ENCODE measurements around the gene MACROH2A1. TPM values are rescaled to one million over a fixed set of nuclear protein-coding genes. Genes with fewer than 3 reads are reported as not detected.

MACROH2A1 gene
- polyA plus RNA-seq, 3 donors from 2014 or later: 162 to 195 (median 168) TPM

GRCh38 chr5:135440916-135441315 is 41.9 kb upstream of the MACROH2A1 start:
- H3K27ac Mint-ChIP-seq: no peak overlapping the region
- no peaks in the 10 kb centered on the region for H3K9me3 Mint-ChIP-seq
- no peak overlapping the region for H3K4me3 Mint-ChIP-seq
- peaks cover 10 to 13% of the 10 kb centered on the region in 2 donors for H3K4me1 Mint-ChIP-seq
- H3K36me3 Mint-ChIP-seq: no peaks in the 10 kb centered on the region
- peaks cover 4 to 7% (median 5%) of the 10 kb centered on the region in 3 donors for H3K27me3 Mint-ChIP-seq (ENCODE audit: low read depth in 3 of 3)
- no peak for DNase-seq

GRCh38 chr5:135439231-135440205 is 40.5 kb upstream of the MACROH2A1 start:
- Mint-ChIP-seq H3K9me3 (no peaks in the 10 kb centered on the region), H3K36me3 (no peaks in the 10 kb centered on the region), H3K4me3 (no peak overlapping the region), H3K27me3 (ENCODE audit: low read depth in 3 of 3) (peaks cover 5 to 7% (median 6%) of the 10 kb centered on the region in 3 donors), H3K27ac (no peak overlapping the region), H3K4me1 (peaks cover 6 to 8% of the 10 kb centered on the region in 2 donors)
- DNase-seq: no peak

- H3K4me3 Mint-ChIP-seq: no peak overlapping the region
- H3K36me3 Mint-ChIP-seq: no peaks in the 10 kb centered on the region
- DNase-seq: no peak
- no peaks in the 10 kb centered on the region for H3K9me3 Mint-ChIP-seq
- peaks cover 4 to 7% (median 6%) of the 10 kb centered on the region in 3 donors for H3K27me3 Mint-ChIP-seq (ENCODE audit: low read depth in 3 of 3)
- H3K4me1 Mint-ChIP-seq: no peaks in the 10 kb centered on the region
- H3K27ac Mint-ChIP-seq: no peak overlapping the region
Observed at GRCh38 chr5:135438636-135439221, 39.7 kb upstream of the MACROH2A1 start.

- Mint-ChIP-seq H3K27ac (no peak overlapping the region), H3K36me3 (no peaks in the 10 kb centered on the region), H3K4me1 (no peaks in the 10 kb centered on the region), H3K27me3 (ENCODE audit: low read depth in 3 of 3) (peaks cover 2 to 9% (median 6%) of the 10 kb centered on the region in 3 donors), H3K9me3 (no peaks in the 10 kb centered on the region), H3K4me3 (no peak overlapping the region)
- no peak for DNase-seq
Observed at GRCh38 chr5:135437796-135438560, 38.9 kb upstream of the MACROH2A1 start.

- H3K4me3 Mint-ChIP-seq: no peak overlapping the region
- H3K9me3 Mint-ChIP-seq: no peaks in the 10 kb centered on the region
- DNase-seq: no peak
- H3K4me1 Mint-ChIP-seq: no peaks in the 10 kb centered on the region
- H3K36me3 Mint-ChIP-seq: no peaks in the 10 kb centered on the region
- H3K27me3 Mint-ChIP-seq (ENCODE audit: low read depth in 3 of 3): peaks cover 2 to 9% (median 6%) of the 10 kb centered on the region in 3 donors
- H3K27ac Mint-ChIP-seq: no peak overlapping the region
Observed at GRCh38 chr5:135437422-135437795, 38.4 kb upstream of the MACROH2A1 start.

GRCh38 chr5:135436951-135437418 is 38.0 kb upstream of the MACROH2A1 start:
- Mint-ChIP-seq H3K36me3 (no peaks in the 10 kb centered on the region), H3K4me3 (no peak overlapping the region), H3K9me3 (no peaks in the 10 kb centered on the region), H3K27me3 (ENCODE audit: low read depth in 3 of 3) (peaks cover 2 to 9% (median 6%) of the 10 kb centered on the region in 3 donors), H3K27ac (no peak overlapping the region), H3K4me1 (no peaks in the 10 kb centered on the region)
- no peak for DNase-seq

GRCh38 chr5:135435467-135436330 is 36.7 kb upstream of the MACROH2A1 start:
- DNase-seq: no peak
- Mint-ChIP-seq H3K9me3 (no peaks in the 10 kb centered on the region), H3K27ac (no peak overlapping the region), H3K36me3 (no peaks in the 10 kb centered on the region), H3K4me1 (no peaks in the 10 kb centered on the region), H3K4me3 (no peak overlapping the region), H3K27me3 (ENCODE audit: low read depth in 3 of 3) (peaks cover 2 to 7% (median 4%) of the 10 kb centered on the region in 3 donors)

GRCh38 chr5:135434591-135435466 is 35.8 kb upstream of the MACROH2A1 start:
- Mint-ChIP-seq H3K4me3 (no peak overlapping the region), H3K9me3 (no peaks in the 10 kb centered on the region), H3K36me3 (no peaks in the 10 kb centered on the region), H3K4me1 (no peaks in the 10 kb centered on the region), H3K27ac (no peak overlapping the region), H3K27me3 (ENCODE audit: low read depth in 3 of 3) (peaks cover 2 to 7% (median 4%) of the 10 kb centered on the region in 3 donors)
- no peak for DNase-seq

- no peak for DNase-seq
- no peak overlapping the region for H3K27ac Mint-ChIP-seq
- H3K4me3 Mint-ChIP-seq: no peak overlapping the region
- H3K9me3 Mint-ChIP-seq: no peaks in the 10 kb centered on the region
- H3K27me3 Mint-ChIP-seq (ENCODE audit: low read depth in 3 of 3): peaks cover 2 to 7% (median 2%) of the 10 kb centered on the region in 3 donors
- H3K36me3 Mint-ChIP-seq: no peaks in the 10 kb centered on the region
- H3K4me1 Mint-ChIP-seq: no peaks in the 10 kb centered on the region
Observed at GRCh38 chr5:135433681-135434426, 34.8 kb upstream of the MACROH2A1 start.

GRCh38 chr5:135432113-135432512 is 33.1 kb upstream of the MACROH2A1 start:
- Mint-ChIP-seq H3K27ac (no peak overlapping the region), H3K9me3 (no peaks in the 10 kb centered on the region), H3K27me3 (ENCODE audit: low read depth in 3 of 3) (peaks cover 0 to 7% (median 4%) of the 10 kb centered on the region in 3 donors), H3K4me3 (no peak overlapping the region), H3K4me1 (no peaks in the 10 kb centered on the region), H3K36me3 (no peaks in the 10 kb centered on the region)
- DNase-seq: no peak

GRCh38 chr5:135430135-135430437 is 31.1 kb upstream of the MACROH2A1 start:
- Mint-ChIP-seq H3K4me3 (no peak overlapping the region), H3K4me1 (peaks cover 0 to 6% of the 10 kb centered on the region in 2 donors), H3K27ac (no peak overlapping the region), H3K27me3 (ENCODE audit: low read depth in 3 of 3) (peaks cover 1 to 5% (median 5%) of the 10 kb centered on the region in 3 donors), H3K9me3 (no peaks in the 10 kb centered on the region), H3K36me3 (no peaks in the 10 kb centered on the region)
- DNase-seq: no peak

All from immature natural killer cell (primary cell).